Transverse colon (tissue), 4 donors: ENCODE results near the gene HDAC9. TPM values are rescaled to one million over a fixed set of nuclear protein-coding genes. Genes with fewer than 3 reads are reported as not detected.

ENCODE experiments used
- DNase-seq: peaks from one replicate; pipeline ENCODE4 v3.0.0-alpha.2; 2019
- H3K27ac ChIP-seq, 4 donors: fragments of 200-600 bp; sonication (generic); 2 replicates each; pipeline ENCODE4 v1.5.1; 2016 to 2018; ENCODE audit warnings: inconsistent platforms in 4 of 4
- H3K27me3 ChIP-seq: fragments of 200-600 bp; sonication (generic); 2 replicates; pipeline ENCODE4 v1.5.1; 2017; ENCODE audit warnings: inconsistent platforms
- H3K36me3 ChIP-seq, 4 donors: fragments of 200-600 bp; sonication (generic); 2 replicates each; pipeline ENCODE4 v1.5.1; 2017 to 2019; ENCODE audit warnings: inconsistent platforms in 4 of 4
- H3K4me1 ChIP-seq, 4 donors: fragments of 200-600 bp; sonication (generic); 2 replicates each; pipeline ENCODE4 v1.5.1; 2017 to 2020; ENCODE audit warnings: inconsistent platforms in 4 of 4
- H3K4me3 ChIP-seq, 4 donors: fragments of 200-600 bp; sonication (generic); 1 replicate in 1 of 4; 2 replicates in 3 of 4; pipeline versions ENCODE4 v1.5.1 to v1.6.1; 2017 to 2019; ENCODE audit warnings: inconsistent platforms in 4 of 4
- H3K9me3 ChIP-seq, 2 donors: fragments of 200-600 bp; sonication (generic); 2 replicates each; pipeline ENCODE4 v1.5.1; 2017 to 2019; ENCODE audit warnings: inconsistent platforms in 2 of 2
- CTCF ChIP-seq, 5 experiments: fragments of 200-600 bp in 3 of 5; fragments of 450-650 bp in 2 of 5; sonication (generic) in 3 of 5; IDR thresholded peaks; 1 replicate in 2 of 5; 2 replicates in 3 of 5; pipeline ENCODE4 v1.5.1; 2016 to 2017; ENCODE audit warnings: antibody characterized with exemption in 5 of 5, inconsistent platforms in 3 of 5, mild to moderate bottlenecking in 2 of 5, moderate library complexity in 1 of 5
- EP300 ChIP-seq: sonication (generic); formaldehyde crosslinking; IDR thresholded peaks from one replicate; pipeline ENCODE4 v1.6.1; 2017; ENCODE audit warnings: antibody characterized with exemption, low read depth
- POLR2A ChIP-seq: fragments of 450-650 bp; IDR thresholded peaks from one replicate; pipeline ENCODE4 v1.6.1; 2016; ENCODE audit warnings: antibody characterized with exemption, mild to moderate bottlenecking, moderate library complexity
- POLR2AphosphoS5 ChIP-seq, 3 donors: sonication (generic); formaldehyde crosslinking; IDR thresholded peaks; one replicate each; pipeline ENCODE4 v1.6.1; 2016; ENCODE audit warnings: antibody characterized with exemption in 3 of 3
- WGBS, 2 donors: methylation state at CpG; one replicate each; pipeline ENCODE4 v1.1.5; 2018; ENCODE audit warnings: low coverage in 1 of 2; 5-methylcytosine and 5-hydroxymethylcytosine counted together
- in situ Hi-C, 4 donors: fragments of 200-750 bp; cut with MboI; loops; one replicate each; pipeline versions ENCODE4 v1.15.0 to v1.15.1; 2017; ENCODE audit warnings: low sequenced_read_pairs in 3 of 4, low pct_ligation_motif_present in 1 of 4, low pct_unique_long_range_greater_than_20kb in 1 of 4
- intact Hi-C: fragments of 100-400 bp; cut with DNase I; formaldehyde crosslinking; loops from one replicate; pipeline ENCODE4 v1.15.1; 2023; ENCODE audit warnings: low total_unique reads
- total RNA-seq, 4 donors: library from RNA; depleted of rRNA; stranded (reverse); fragments of >200 nt; gene quantifications; one replicate each; pipeline ENCODE4 v1.1.0, GENCODE V29; 2016

HDAC9 gene
- total RNA-seq, 4 donors from 2014 or later: 6.0 to 47.5 (median 33.7) TPM

GRCh38 chr7:18536486-18536885 lies 40.9 kb downstream of the HDAC9 start:
- TF ChIP-seq POLR2A: no peak
- no peak for TF ChIP-seq EP300
- TF ChIP-seq CTCF (IDR thresholded peaks at IDR 0.05): no peak
- TF ChIP-seq POLR2AphosphoS5 (IDR thresholded peaks at IDR 0.05): no peak
- 50 to 60% methylated on average over 1 of the region's 1 CpG for WGBS, 2 donors
- Histone ChIP-seq H3K36me3 (no peaks in the 10 kb centered on the region), H3K27ac (no peak overlapping the region), H3K27me3 (no peaks in the 10 kb centered on the region), H3K9me3 (no peaks in the 10 kb centered on the region), H3K4me1 (no peaks in the 10 kb centered on the region), H3K4me3 (no peak overlapping the region)
- no peak for DNase-seq
- intact Hi-C loops (no loop called here), in situ Hi-C loops (no loop called here)

- no peak for DNase-seq
- intact Hi-C loops: no loop called here
- H3K4me1 ChIP-seq: no peaks in the 10 kb centered on the region
- no peaks in the 10 kb centered on the region for H3K9me3 ChIP-seq
- H3K27me3 ChIP-seq: no peaks in the 10 kb centered on the region
- in situ Hi-C loops: no loop called here
- no peak overlapping the region for H3K4me3 ChIP-seq
- H3K36me3 ChIP-seq: no peaks in the 10 kb centered on the region
- TF ChIP-seq POLR2A: no peak
- TF ChIP-seq CTCF (IDR thresholded peaks at IDR 0.05): no peak
- no peak for TF ChIP-seq EP300
- no peak for TF ChIP-seq POLR2AphosphoS5 (IDR thresholded peaks at IDR 0.05)
- no peak overlapping the region for H3K27ac ChIP-seq
Observed at GRCh38 chr7:18538554-18539250, 43.2 kb downstream of the HDAC9 start.

- no peak for TF ChIP-seq POLR2A
- no peak for TF ChIP-seq CTCF (IDR thresholded peaks at IDR 0.05)
- no peak for TF ChIP-seq EP300
- no peak for TF ChIP-seq POLR2AphosphoS5 (IDR thresholded peaks at IDR 0.05)
- intact Hi-C loops: no loop called here
- Histone ChIP-seq H3K4me1 (no peaks in the 10 kb centered on the region), H3K4me3 (no peak overlapping the region), H3K36me3 (no peaks in the 10 kb centered on the region), H3K27me3 (no peaks in the 10 kb centered on the region), H3K27ac (peak overlapping the region in 2 of 4 donors; percentile 20 to 46), H3K9me3 (no peaks in the 10 kb centered on the region)
- DNase-seq: no peak
- in situ Hi-C loops: no loop called here
- WGBS, 2 donors: 82 to 91% methylated on average over 1 of the region's 1 CpG
Observed at GRCh38 chr7:18540396-18540795, 44.8 kb downstream of the HDAC9 start.

GRCh38 chr7:18541181-18541870 lies 45.8 kb downstream of the HDAC9 start:
- 46 to 63% methylated on average over 1 to 4 of the region's 4 CpGs for WGBS, 2 donors
- Histone ChIP-seq H3K4me3 (no peak overlapping the region), H3K9me3 (no peaks in the 10 kb centered on the region), H3K27me3 (no peaks in the 10 kb centered on the region), H3K4me1 (no peaks in the 10 kb centered on the region), H3K36me3 (no peaks in the 10 kb centered on the region), H3K27ac (peak overlapping the region in 3 of 4 donors; percentile 31 to 46 (median 44))
- DNase-seq: no peak
- intact Hi-C loops: no loop called here
- in situ Hi-C loops: no loop called here
- TF ChIP-seq POLR2AphosphoS5 (IDR thresholded peaks at IDR 0.05) (no peak), POLR2A (no peak), EP300 (no peak), CTCF (IDR thresholded peaks at IDR 0.05) (no peak)
